IMR-90 (cell line): ENCODE measurements around the gene IL1RAPL1. TPM values are rescaled to one million over a fixed set of nuclear protein-coding genes. Genes with fewer than 3 reads are reported as not detected.

ENCODE experiments used
- ATAC-seq: fragments of 200-7000 bp; cut with Tn5 transposase; 2 replicates; pipeline ENCODE4 v1.9.1; 2020; ENCODE audit warnings: low read depth, mild to moderate bottlenecking, moderate library complexity
- BruUV-seq: library from RNA; stranded (reverse); fragments of 400-500 nt; replicated peaks from 2 replicates; lab custom pipeline; 2021; lab: Mats Ljungman, UMichigan
- CTCF ChIA-PET: fragments of 300-600 bp; formaldehyde crosslinking; extraction: SDS; loops from one replicate; lab custom pipeline; 2021; ENCODE audit warnings: antibody characterized with exemption; lab: Yijun Ruan, JAX
- POLR2A ChIA-PET: fragments of 300-600 bp; sonication (Branson Sonifier 250); formaldehyde crosslinking; loops from one replicate; lab custom pipeline; 2022; ENCODE audit warnings: antibody characterized with exemption; ENCODE audit not compliant: unreplicated experiment; lab: Charles Lee
- DNase-seq: peaks from one replicate; pipeline ENCODE4 v3.0.0; 2013
- H2AFZ ChIP-seq: replicated peaks from 2 replicates; pipeline ENCODE3; 2013; ENCODE audit warnings: low read length, mild to moderate bottlenecking; ENCODE audit not compliant: poor library complexity
- H2AK5ac ChIP-seq: 2 replicates; pipeline ENCODE4 v1.6.1; 2013; ENCODE audit warnings: low read depth, low read length, inconsistent platforms
- H2AK9ac ChIP-seq: replicated peaks from 2 replicates; pipeline ENCODE3; 2013; ENCODE audit warnings: mild to moderate bottlenecking, low read depth, low read length, moderate library complexity; ENCODE audit not compliant: poor library complexity
- H2BK120ac ChIP-seq: 2 replicates; pipeline ENCODE4 v1.6.1; 2013; ENCODE audit warnings: low read depth, low read length, inconsistent platforms
- H2BK15ac ChIP-seq: 3 replicates; pipeline ENCODE4 v1.6.1; 2013; ENCODE audit warnings: low read depth, low read length, inconsistent platforms
- H2BK20ac ChIP-seq: 2 replicates; pipeline ENCODE4 v1.6.1; 2013; ENCODE audit warnings: low read depth, mild to moderate bottlenecking, inconsistent platforms, low read length, moderate library complexity
- H2BK5ac ChIP-seq: 2 replicates; pipeline ENCODE4 v1.6.1; 2013; ENCODE audit warnings: mild to moderate bottlenecking, low read depth, low read length, inconsistent platforms; ENCODE audit not compliant: poor library complexity, severe bottlenecking
- H3K14ac ChIP-seq: replicated peaks from 2 replicates; pipeline ENCODE4 v1.6.1; 2013; ENCODE audit warnings: low read depth, low read length, inconsistent platforms
- H3K18ac ChIP-seq: 2 replicates; pipeline ENCODE4 v1.6.1; 2013; ENCODE audit warnings: low read depth, low read length, control low read depth
- H3K23ac ChIP-seq: 2 replicates; pipeline ENCODE4 v1.6.1; 2013; ENCODE audit warnings: low read depth, low read length, inconsistent platforms
- H3K27ac ChIP-seq: 2 replicates; pipeline ENCODE4 v1.5.1; 2013; ENCODE audit warnings: mild to moderate bottlenecking, control low read depth, low read length; ENCODE audit not compliant: insufficient read depth
- H3K27me3 ChIP-seq: 2 replicates; pipeline ENCODE4 v1.6.1; 2013; ENCODE audit warnings: low read length; ENCODE audit not compliant: control insufficient read depth, insufficient read depth
- H3K36me3 ChIP-seq: 2 replicates; pipeline ENCODE4 v1.6.1; 2013; ENCODE audit warnings: low read length, mixed read lengths; ENCODE audit not compliant: control insufficient read depth, insufficient read depth
- H3K4ac ChIP-seq: 2 replicates; pipeline ENCODE4 v1.6.1; 2013; ENCODE audit warnings: low read depth, low read length, inconsistent platforms
- H3K4me1 ChIP-seq: 2 replicates; pipeline ENCODE4 v1.6.1; 2013; ENCODE audit warnings: low read length, mixed read lengths; ENCODE audit not compliant: control insufficient read depth, insufficient read depth
- H3K4me2 ChIP-seq: 2 replicates; pipeline ENCODE4 v1.6.1; 2013; ENCODE audit warnings: low read depth, mild to moderate bottlenecking, control low read depth, low read length, moderate library complexity
- H3K4me3 ChIP-seq: 2 replicates; pipeline ENCODE4 v1.5.1; 2013; ENCODE audit warnings: low read depth, mild to moderate bottlenecking, control low read depth, low read length, moderate library complexity; ENCODE audit not compliant: insufficient read depth
- H3K56ac ChIP-seq: 2 replicates; pipeline ENCODE4 v1.6.1; 2013; ENCODE audit warnings: low read length, inconsistent platforms; ENCODE audit not compliant: insufficient read depth; ENCODE audit errors: extremely low read depth
- H3K79me1 ChIP-seq, 2 experiments: 2 replicates each; pipeline ENCODE4 v1.6.1; 2013; ENCODE audit warnings: low read length in 2 of 2, inconsistent platforms in 1 of 2, low read depth in 1 of 2
- H3K9ac ChIP-seq: 2 replicates; pipeline ENCODE4 v1.6.1; 2013; ENCODE audit warnings: low read depth, low read length, control low read depth
- H3K9me1 ChIP-seq: 2 replicates; pipeline ENCODE4 v1.6.1; 2013; ENCODE audit warnings: low read length, inconsistent platforms; ENCODE audit not compliant: insufficient read depth
- H3K9me3 ChIP-seq: 2 replicates; pipeline ENCODE4 v1.6.1; 2013; ENCODE audit warnings: low read length; ENCODE audit not compliant: control insufficient read depth, insufficient read depth
- H4K20me1 ChIP-seq: 2 replicates; pipeline ENCODE4 v1.6.1; 2013; ENCODE audit warnings: low read length, inconsistent platforms; ENCODE audit not compliant: insufficient read depth
- H4K5ac ChIP-seq: 2 replicates; pipeline ENCODE4 v1.6.1; 2013; ENCODE audit warnings: mild to moderate bottlenecking, low read depth, low read length, control low read depth
- H4K8ac ChIP-seq, 2 experiments: 2 replicates each; pipeline ENCODE4 v1.6.1; 2013; ENCODE audit warnings: low read depth in 2 of 2, low read length in 2 of 2, control low read depth in 1 of 2, inconsistent platforms in 1 of 2
- H4K91ac ChIP-seq: 2 replicates; pipeline ENCODE4 v1.6.1; 2013; ENCODE audit warnings: low read depth, low read length, inconsistent platforms; ENCODE audit not compliant: insufficient read depth
- BHLHE40 ChIP-seq: fragments of 150-350 bp; IDR thresholded peaks from 2 replicates; pipeline ENCODE4 v1.6.1; 2016; ENCODE audit warnings: mild to moderate bottlenecking, low read depth, low read length
- CHD1 ChIP-seq: IDR thresholded peaks from 2 replicates; pipeline ENCODE4 v1.6.1; 2012; ENCODE audit warnings: low read depth, low read length, improper control_type of control experiment
- ELK1 ChIP-seq: fragments of 150-350 bp; IDR thresholded peaks from 2 replicates; pipeline ENCODE4 v1.6.1; 2016; ENCODE audit warnings: low read depth, mild to moderate bottlenecking, low read length, moderate library complexity, borderline replicate concordance
- FOS ChIP-seq: fragments of 150-350 bp; IDR thresholded peaks from 2 replicates; pipeline ENCODE4 v1.6.1; 2016; ENCODE audit warnings: low read depth, low read length
- MAZ ChIP-seq: IDR thresholded peaks from 2 replicates; pipeline ENCODE4 v1.6.1; 2012; ENCODE audit warnings: low read depth, mild to moderate bottlenecking, low read length, improper control_type of control experiment, moderate library complexity, borderline replicate concordance
- RAD21 ChIP-seq: IDR thresholded peaks from 2 replicates; pipeline ENCODE4 v1.6.1; 2012; ENCODE audit warnings: low read length, improper control_type of control experiment
- USF2 ChIP-seq: fragments of 150-350 bp; IDR thresholded peaks from 2 replicates; pipeline ENCODE4 v1.6.1; 2017; ENCODE audit warnings: mild to moderate bottlenecking, antibody characterized with exemption, low read length, low read depth
- WGBS, 2 experiments: methylation state at CpG; one replicate each; pipeline versions ENCODE4 v1.1.5 to v1.1.7; 2013; ENCODE audit warnings: missing lambda C conversion rate in 2 of 2; ENCODE audit not compliant: insufficient read length in 1 of 2; ENCODE audit errors: extremely low coverage in 2 of 2; 5-methylcytosine and 5-hydroxymethylcytosine counted together
- dilution Hi-C: fragments of 300-500 bp; cut with HindIII; formaldehyde crosslinking; loops from one replicate; pipeline ENCODE4 v1.14.3; 2018; ENCODE audit warnings: low sequenced_read_pairs; ENCODE audit not compliant: unreplicated experiment
- in situ Hi-C: fragments of 300-500 bp; cut with MboI; formaldehyde crosslinking; loops from 3 replicates; pipeline ENCODE4 v1.14.3; 2019; ENCODE audit warnings: low sequenced_read_pairs, inconsistent platforms, mixed read lengths
- intact Hi-C: fragments of 100-400 bp; cut with micrococcal nuclease; formaldehyde crosslinking; loops from 2 replicates; pipeline ENCODE4 v1.10.0; 2022
- polyA plus RNA-seq, 3 experiments: library from polyadenylated mRNA; depleted of rRNA; stranded (reverse); fragments of >200 nt; gene quantifications; 2 replicates each; pipeline ENCODE4 v1.2.3, GENCODE V29; 2012; ENCODE audit warnings: low replicate concordance in 1 of 3
- total RNA-seq: library from RNA; depleted of rRNA; stranded (reverse); fragments of >200 nt; gene quantifications from 2 replicates; pipeline ENCODE4 v1.2.3, GENCODE V29; 2012

The IL1RAPL1 gene
- total and polyA plus RNA-seq, 2 of the 4 experiments (the other 2 are of a cell fraction): 1.5 to 9.0 TPM

GRCh38 chrX:28542791-28543190 lies 44.5 kb upstream of the IL1RAPL1 start:
- no peak overlapping the region for H3K27ac ChIP-seq
- no peaks in the 10 kb centered on the region for H3K27me3 ChIP-seq
- H3K36me3 ChIP-seq: no peaks in the 10 kb centered on the region
- no peak overlapping the region for H3K23ac ChIP-seq
- H4K20me1 ChIP-seq: no peaks in the 10 kb centered on the region
- in situ Hi-C loops: no loop called here
- no peak overlapping the region for H2AFZ ChIP-seq
- POLR2A ChIA-PET: no interaction called here
- TF ChIP-seq MAZ: no peak
- no peak for TF ChIP-seq ELK1
- TF ChIP-seq RAD21: no peak
- TF ChIP-seq USF2: no peak
- TF ChIP-seq BHLHE40: no peak
- TF ChIP-seq FOS: no peak
- no peak for TF ChIP-seq CHD1
- ATAC-seq (no peak), DNase-seq (no peak)
- no peak overlapping the region for H3K4ac ChIP-seq
- no peaks in the 10 kb centered on the region for H3K79me1 ChIP-seq
- no peak overlapping the region for H2BK20ac ChIP-seq
- no peak overlapping the region for H3K9ac ChIP-seq
- no peak overlapping the region for H4K91ac ChIP-seq
- no peak overlapping the region for H2BK5ac ChIP-seq
- no peaks in the 10 kb centered on the region for H3K4me1 ChIP-seq
- H3K14ac ChIP-seq: no peak overlapping the region
- H4K5ac ChIP-seq: no peak overlapping the region
- no peak overlapping the region for H3K18ac ChIP-seq
- no peak overlapping the region for H3K4me2 ChIP-seq
- no peaks in the 10 kb centered on the region for H3K9me3 ChIP-seq
- H2BK120ac ChIP-seq: no peak overlapping the region
- 80% methylated on average over 1 of the region's 2 CpGs; no CpG with 5 or more reads in 1 of the 2 experiments for WGBS, 2 experiments
- no peak overlapping the region for H2AK5ac ChIP-seq
- CTCF ChIA-PET: no interaction called here
- BruUV-seq: no TSS peak
- no peak overlapping the region for H4K8ac ChIP-seq
- H3K4me3 ChIP-seq: no peak overlapping the region
- no peaks in the 10 kb centered on the region for H3K9me1 ChIP-seq
- no peak overlapping the region for H2BK15ac ChIP-seq
- dilution Hi-C loops: no loop called here
- intact Hi-C loops: no loop called here
- no peak overlapping the region for H3K56ac ChIP-seq
- no peak overlapping the region for H2AK9ac ChIP-seq
